Measurements from ENCODE around the gene ZFP92. TPM values are rescaled to one million over a fixed set of nuclear protein-coding genes. Genes with fewer than 3 reads are reported as not detected.

Gene ZFP92
- total RNA-seq, 2 experiments from 2014 or later = 1.3 to 1.5 TPM

DNA sequence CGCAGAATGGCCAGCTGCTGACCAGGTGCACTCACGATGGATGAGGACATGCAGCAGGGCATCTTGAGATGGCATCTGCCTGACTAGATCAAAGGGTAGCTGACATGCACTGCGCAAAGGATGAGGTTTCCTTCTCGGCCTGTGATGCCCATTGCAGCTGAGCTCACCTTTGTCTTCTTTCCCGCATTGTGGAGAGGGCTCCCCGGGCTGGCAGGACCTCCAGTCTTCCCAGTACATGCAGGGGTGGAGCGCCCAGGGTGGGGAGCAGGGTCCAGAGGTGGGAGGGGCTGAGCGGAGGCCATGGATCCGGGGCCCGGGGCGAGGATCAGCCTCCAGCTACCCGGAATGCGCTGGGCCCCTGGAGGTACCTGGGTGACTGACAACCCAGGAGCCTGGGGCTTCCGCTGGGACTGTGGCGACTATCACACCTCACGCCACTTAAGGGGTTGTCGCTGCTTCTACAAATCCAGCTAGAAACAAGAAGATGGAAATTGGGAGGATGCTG, 22.6 kb downstream of the ZFP92 start:
- H3K4me3 Mint-ChIP-seq = no peak overlapping the region
- DNase-seq = no peak
- H3K9me3 Mint-ChIP-seq = no peaks in the 10 kb centered on the region
- H3K4me1 Mint-ChIP-seq = no peaks in the 10 kb centered on the region
- H3K27me3 Mint-ChIP-seq = no peaks in the 10 kb centered on the region
- no peaks in the 10 kb centered on the region for H3K36me3 Mint-ChIP-seq
- H3K27ac Mint-ChIP-seq = no peak overlapping the region

- Mint-ChIP-seq H3K27me3 (no peaks in the 10 kb centered on the region), H3K4me1 (no peaks in the 10 kb centered on the region), H3K36me3 (no peaks in the 10 kb centered on the region), H3K27ac (no peak overlapping the region), H3K4me3 (no peak overlapping the region), H3K9me3 (no peaks in the 10 kb centered on the region)
- no peak for DNase-seq
Measured at GRCh38 chrX:153434801-153435200, 23.5 kb downstream of the ZFP92 start.

DNA sequence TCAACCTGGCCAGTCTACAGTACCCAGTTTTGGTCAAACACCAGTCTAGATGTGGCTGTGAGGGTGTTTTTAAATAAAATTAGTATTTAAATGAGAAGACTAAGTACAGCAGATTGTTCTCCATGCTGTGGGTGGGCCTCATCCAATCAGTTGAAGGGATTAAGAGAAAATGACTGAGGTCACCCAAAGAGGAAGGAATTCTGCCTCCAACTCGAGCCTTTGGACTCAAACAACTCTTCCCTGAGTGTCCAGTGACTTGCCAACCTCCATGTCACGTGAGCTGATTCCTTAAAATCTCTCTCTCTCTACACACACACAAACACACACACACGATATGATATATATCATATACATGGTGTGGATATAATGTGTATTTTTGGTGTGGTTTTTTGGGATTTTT, 24.6 kb downstream of the ZFP92 start:
- Mint-ChIP-seq H3K27me3 (no peaks in the 10 kb centered on the region), H3K27ac (no peak overlapping the region), H3K9me3 (no peaks in the 10 kb centered on the region), H3K4me1 (no peaks in the 10 kb centered on the region), H3K36me3 (no peaks in the 10 kb centered on the region), H3K4me3 (no peak overlapping the region)
- no peak for DNase-seq

- no peaks in the 10 kb centered on the region for H3K4me1 Mint-ChIP-seq
- H3K36me3 Mint-ChIP-seq = no peaks in the 10 kb centered on the region
- no peak for DNase-seq
- H3K9me3 Mint-ChIP-seq = no peaks in the 10 kb centered on the region
- no peak overlapping the region for H3K4me3 Mint-ChIP-seq
- no peaks in the 10 kb centered on the region for H3K27me3 Mint-ChIP-seq
- H3K27ac Mint-ChIP-seq = no peak overlapping the region
Measured at GRCh38 chrX:153438532-153438931, 27.3 kb downstream of the ZFP92 start.

GRCh38 chrX:153439977-153440376, 28.7 kb downstream of the ZFP92 start:
- Mint-ChIP-seq H3K27ac (no peak overlapping the region), H3K36me3 (no peaks in the 10 kb centered on the region), H3K4me1 (no peaks in the 10 kb centered on the region), H3K4me3 (no peak overlapping the region), H3K27me3 (no peaks in the 10 kb centered on the region), H3K9me3 (no peaks in the 10 kb centered on the region)
- no peak for DNase-seq

GRCh38 chrX:153440556-153441135, 29.4 kb downstream of the ZFP92 start:
- no peak for DNase-seq
- Mint-ChIP-seq H3K27me3 (no peaks in the 10 kb centered on the region), H3K4me1 (no peaks in the 10 kb centered on the region), H3K36me3 (no peaks in the 10 kb centered on the region), H3K27ac (no peak overlapping the region), H3K9me3 (no peaks in the 10 kb centered on the region), H3K4me3 (no peak overlapping the region)

DNA sequence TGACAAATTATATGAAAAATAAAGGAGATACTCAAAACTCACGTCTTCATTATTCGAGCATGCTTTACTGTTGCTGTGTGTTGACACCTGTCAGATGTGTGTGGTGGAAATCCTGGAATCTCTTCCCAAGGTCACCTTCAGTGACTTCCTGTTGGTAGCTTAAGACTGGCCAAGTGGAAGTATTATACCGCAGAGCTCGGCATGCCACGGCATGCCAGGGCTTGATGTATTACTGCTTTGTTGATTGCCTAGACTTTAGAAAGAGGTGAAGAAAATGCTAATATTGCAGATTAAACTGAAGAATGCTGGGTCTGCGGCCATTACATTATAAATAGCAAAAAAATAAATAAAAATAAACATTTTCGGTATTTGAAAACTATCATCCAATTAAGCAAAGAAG, 30.0 kb downstream of the ZFP92 start:
- no peak for DNase-seq
- no peaks in the 10 kb centered on the region for H3K9me3 Mint-ChIP-seq
- no peak overlapping the region for H3K4me3 Mint-ChIP-seq
- H3K36me3 Mint-ChIP-seq = no peaks in the 10 kb centered on the region
- H3K27ac Mint-ChIP-seq = no peak overlapping the region
- no peaks in the 10 kb centered on the region for H3K4me1 Mint-ChIP-seq
- no peaks in the 10 kb centered on the region for H3K27me3 Mint-ChIP-seq

DNA sequence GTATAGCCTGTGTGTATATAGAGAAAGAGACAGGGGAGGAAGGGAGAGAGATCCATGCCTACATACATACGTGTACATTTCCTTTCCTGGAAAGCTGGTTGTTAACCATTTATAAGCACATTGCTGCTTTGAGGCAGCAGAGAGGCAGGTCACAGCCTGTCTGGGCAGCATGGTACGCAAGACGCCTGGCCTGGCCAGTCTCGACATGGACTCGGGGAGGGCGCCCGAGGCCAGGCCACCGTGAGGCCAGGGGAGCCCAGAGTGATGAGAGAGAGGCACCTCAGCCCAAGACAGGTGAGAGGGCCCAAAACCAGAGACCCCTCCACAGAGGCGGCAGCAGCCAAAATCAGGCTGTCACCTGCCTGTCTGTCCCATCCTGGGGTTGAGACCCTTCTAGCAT, 30.7 kb downstream of the ZFP92 start:
- no peak for DNase-seq
- Mint-ChIP-seq H3K9me3 (no peaks in the 10 kb centered on the region), H3K36me3 (no peaks in the 10 kb centered on the region), H3K27ac (no peak overlapping the region), H3K4me1 (no peaks in the 10 kb centered on the region), H3K4me3 (no peak overlapping the region), H3K27me3 (no peaks in the 10 kb centered on the region)

DNA sequence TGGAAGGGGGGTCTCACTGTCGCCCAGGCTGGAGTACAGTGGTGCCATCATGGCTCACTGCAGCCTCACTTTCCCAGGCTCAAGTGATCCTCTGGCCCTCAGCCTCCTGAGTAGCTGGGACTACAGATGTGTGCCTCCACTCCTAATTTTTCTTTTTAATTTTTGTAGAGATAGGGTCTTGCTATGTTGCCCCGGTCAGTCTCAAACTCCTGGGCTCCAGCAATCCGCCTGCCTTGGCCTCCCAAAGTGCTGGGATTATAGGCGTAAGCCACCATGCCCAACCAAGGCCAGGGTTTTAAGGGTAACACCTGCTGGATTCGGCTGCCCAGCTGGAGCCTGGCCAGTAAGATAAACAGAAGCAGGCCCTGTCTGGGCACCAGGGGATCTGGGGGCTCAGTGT, 31.2 kb downstream of the ZFP92 start:
- no peak for DNase-seq
- Mint-ChIP-seq H3K27me3 (no peaks in the 10 kb centered on the region), H3K27ac (no peak overlapping the region), H3K4me3 (no peak overlapping the region), H3K9me3 (no peaks in the 10 kb centered on the region), H3K36me3 (no peaks in the 10 kb centered on the region), H3K4me1 (no peaks in the 10 kb centered on the region)

- no peak overlapping the region for H3K27ac Mint-ChIP-seq
- H3K27me3 Mint-ChIP-seq = no peaks in the 10 kb centered on the region
- no peaks in the 10 kb centered on the region for H3K36me3 Mint-ChIP-seq
- no peak for DNase-seq
- no peak overlapping the region for H3K4me3 Mint-ChIP-seq
- no peaks in the 10 kb centered on the region for H3K9me3 Mint-ChIP-seq
- no peaks in the 10 kb centered on the region for H3K4me1 Mint-ChIP-seq
Measured at GRCh38 chrX:153443476-153444332, 32.4 kb downstream of the ZFP92 start.

- Mint-ChIP-seq H3K27ac (no peak overlapping the region), H3K36me3 (no peaks in the 10 kb centered on the region), H3K4me1 (no peaks in the 10 kb centered on the region), H3K27me3 (no peaks in the 10 kb centered on the region), H3K9me3 (no peaks in the 10 kb centered on the region), H3K4me3 (no peak overlapping the region)
- no peak for DNase-seq
Measured at GRCh38 chrX:153444333-153445011, 33.2 kb downstream of the ZFP92 start.

- no peaks in the 10 kb centered on the region for H3K27me3 Mint-ChIP-seq
- H3K9me3 Mint-ChIP-seq = no peaks in the 10 kb centered on the region
- H3K36me3 Mint-ChIP-seq = no peaks in the 10 kb centered on the region
- no peaks in the 10 kb centered on the region for H3K4me1 Mint-ChIP-seq
- H3K27ac Mint-ChIP-seq = no peak overlapping the region
- no peak overlapping the region for H3K4me3 Mint-ChIP-seq
- no peak for DNase-seq
Measured at GRCh38 chrX:153445106-153445855, 34.0 kb downstream of the ZFP92 start.

- H3K9me3 Mint-ChIP-seq = no peaks in the 10 kb centered on the region
- no peaks in the 10 kb centered on the region for H3K36me3 Mint-ChIP-seq
- DNase-seq = no peak
- no peak within 1 kb of the TSS for H3K4me3 Mint-ChIP-seq
- H3K4me1 Mint-ChIP-seq = no peaks in the 10 kb centered on the region
- no peaks in the 10 kb centered on the region for H3K27me3 Mint-ChIP-seq
- H3K27ac Mint-ChIP-seq = no peak within 1 kb of the TSS
Measured at GRCh38 chrX:153445856-153446635, 34.8 kb downstream of the ZFP92 start, which contains the start of gene TREX2. Gene TREX2 (minus strand): TSS chrX:153446056. CDS start chrX:153445430, 626 bp downstream.

GRCh38 chrX:153446636-153446936, 35.3 kb downstream of the ZFP92 start:
- Mint-ChIP-seq H3K36me3 (no peaks in the 10 kb centered on the region), H3K4me3 (no peak overlapping the region), H3K4me1 (no peaks in the 10 kb centered on the region), H3K9me3 (no peaks in the 10 kb centered on the region), H3K27ac (no peak overlapping the region), H3K27me3 (no peaks in the 10 kb centered on the region)
- DNase-seq = no peak

Data from activated naive CD8-positive, alpha-beta T cell treated with anti-CD3 and anti-CD28 coated beads for 36 hours (primary cell).